Tibial nerve (tissue), 4 donors: Measurements from ENCODE around the gene OR2B2. TPM values are rescaled to one million over a fixed set of nuclear protein-coding genes. Genes with fewer than 3 reads are reported as not detected.
"Not testable (repeated sequence)": the region's sequence is repeated elsewhere in the genome, so short reads cannot be mapped to it uniquely, and the experiment has no call there.

Source experiments
- DNase-seq, 2 donors: peaks; one replicate each; pipeline ENCODE4 v3.0.0-alpha.2; 2019; ENCODE audit warnings: low spot score in 2 of 2
- H3K27ac ChIP-seq, 4 donors: fragments of 200-600 bp; sonication (generic) in 3 of 4; one replicate each; pipeline ENCODE4 v1.5.1; 2017 to 2019; ENCODE audit warnings: mild to moderate bottlenecking in 1 of 4
- H3K27me3 ChIP-seq, 2 donors: fragments of 200-600 bp; sonication (generic) in 1 of 2; one replicate each; pipeline versions ENCODE4 v1.5.1 to v1.6.0; 2017 to 2019
- H3K36me3 ChIP-seq, 3 donors: fragments of 200-600 bp; sonication (generic); one replicate each; pipeline ENCODE4 v1.5.1; 2018 to 2019
- H3K4me1 ChIP-seq, 4 donors: fragments of 200-600 bp; sonication (generic) in 3 of 4; one replicate each; pipeline ENCODE4 v1.5.1; 2017 to 2019
- H3K4me3 ChIP-seq, 4 donors: fragments of 200-600 bp; sonication (generic) in 3 of 4; one replicate each; pipeline ENCODE4 v1.5.1; 2017 to 2019; ENCODE audit warnings: mild to moderate bottlenecking in 1 of 4, moderate library complexity in 1 of 4
- H3K9me3 ChIP-seq, 4 donors: fragments of 200-600 bp; sonication (generic) in 3 of 4; one replicate each; pipeline ENCODE4 v1.5.1; 2017 to 2019
- EP300 ChIP-seq, 2 donors: sonication (generic); formaldehyde crosslinking; IDR thresholded peaks; one replicate each; pipeline ENCODE4 v1.6.1; 2017; ENCODE audit warnings: antibody characterized with exemption in 2 of 2, mild to moderate bottlenecking in 1 of 2
- POLR2A ChIP-seq, 2 donors: fragments of 450-650 bp; IDR thresholded peaks; one replicate each; pipeline ENCODE4 v1.6.1; 2017; ENCODE audit warnings: antibody characterized with exemption in 2 of 2, mild to moderate bottlenecking in 2 of 2, moderate library complexity in 2 of 2
- WGBS, 2 donors: methylation state at CpG; one replicate each; pipeline ENCODE4 v1.1.5; 2018; 5-methylcytosine and 5-hydroxymethylcytosine counted together
- total RNA-seq, 4 donors: library from RNA; depleted of rRNA; stranded (reverse); fragments of >200 nt; gene quantifications; one replicate each; pipeline ENCODE4 v1.1.0, GENCODE V29; 2016
- TF ChIP-seq, protein P1 (sequence below), 5 experiments: fragments of 200-600 bp in 3 of 5; fragments of 450-650 bp in 2 of 5; sonication (generic) in 3 of 5; IDR thresholded peaks; one replicate each; pipeline ENCODE4 v1.5.1; 2016 to 2019; ENCODE audit warnings: antibody characterized with exemption in 5 of 5, mild to moderate bottlenecking in 3 of 5, moderate library complexity in 2 of 5

OR2B2 gene
- total RNA-seq, 4 donors from 2014 or later = not detected

DNA sequence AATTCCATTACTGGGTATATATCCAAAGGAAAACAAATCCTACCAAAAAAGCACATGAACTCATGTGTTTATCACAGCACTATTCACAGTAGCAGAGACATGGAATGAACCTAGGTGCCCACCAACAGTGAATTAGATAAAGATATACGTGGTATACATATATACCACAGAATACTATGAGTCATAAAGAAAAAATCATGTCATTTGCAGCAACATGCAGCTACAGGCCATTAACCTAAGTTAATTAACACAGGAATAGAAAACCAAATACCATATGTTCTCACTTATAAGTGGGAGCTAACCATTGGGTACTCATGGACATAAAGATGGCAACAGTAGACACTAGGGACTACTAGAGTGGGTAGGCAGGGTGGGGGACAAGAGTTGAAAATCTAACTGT is 4.2 kb downstream of the OR2B2 start:
- no peak overlapping the region for H3K4me3 ChIP-seq
- TF ChIP-seq POLR2A (IDR thresholded peaks at IDR 0.05) (no peak), EP300 (IDR thresholded peaks at IDR 0.05) (no peak)
- TF ChIP-seq, protein P1, sequence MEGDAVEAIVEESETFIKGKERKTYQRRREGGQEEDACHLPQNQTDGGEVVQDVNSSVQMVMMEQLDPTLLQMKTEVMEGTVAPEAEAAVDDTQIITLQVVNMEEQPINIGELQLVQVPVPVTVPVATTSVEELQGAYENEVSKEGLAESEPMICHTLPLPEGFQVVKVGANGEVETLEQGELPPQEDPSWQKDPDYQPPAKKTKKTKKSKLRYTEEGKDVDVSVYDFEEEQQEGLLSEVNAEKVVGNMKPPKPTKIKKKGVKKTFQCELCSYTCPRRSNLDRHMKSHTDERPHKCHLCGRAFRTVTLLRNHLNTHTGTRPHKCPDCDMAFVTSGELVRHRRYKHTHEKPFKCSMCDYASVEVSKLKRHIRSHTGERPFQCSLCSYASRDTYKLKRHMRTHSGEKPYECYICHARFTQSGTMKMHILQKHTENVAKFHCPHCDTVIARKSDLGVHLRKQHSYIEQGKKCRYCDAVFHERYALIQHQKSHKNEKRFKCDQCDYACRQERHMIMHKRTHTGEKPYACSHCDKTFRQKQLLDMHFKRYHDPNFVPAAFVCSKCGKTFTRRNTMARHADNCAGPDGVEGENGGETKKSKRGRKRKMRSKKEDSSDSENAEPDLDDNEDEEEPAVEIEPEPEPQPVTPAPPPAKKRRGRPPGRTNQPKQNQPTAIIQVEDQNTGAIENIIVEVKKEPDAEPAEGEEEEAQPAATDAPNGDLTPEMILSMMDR (IDR thresholded peaks at IDR 0.05) = no peak
- WGBS, 2 donors = 76 to 80% methylated on average over 1 of the region's 1 CpG
- H3K9me3 ChIP-seq = no peaks in the 10 kb centered on the region
- no peaks in the 10 kb centered on the region for H3K27me3 ChIP-seq
- no peak overlapping the region for H3K27ac ChIP-seq
- peaks cover 0 to 4% (median 0%) of the 10 kb centered on the region in 4 donors for H3K4me1 ChIP-seq
- no peaks in the 10 kb centered on the region for H3K36me3 ChIP-seq
- no peak for DNase-seq

DNA sequence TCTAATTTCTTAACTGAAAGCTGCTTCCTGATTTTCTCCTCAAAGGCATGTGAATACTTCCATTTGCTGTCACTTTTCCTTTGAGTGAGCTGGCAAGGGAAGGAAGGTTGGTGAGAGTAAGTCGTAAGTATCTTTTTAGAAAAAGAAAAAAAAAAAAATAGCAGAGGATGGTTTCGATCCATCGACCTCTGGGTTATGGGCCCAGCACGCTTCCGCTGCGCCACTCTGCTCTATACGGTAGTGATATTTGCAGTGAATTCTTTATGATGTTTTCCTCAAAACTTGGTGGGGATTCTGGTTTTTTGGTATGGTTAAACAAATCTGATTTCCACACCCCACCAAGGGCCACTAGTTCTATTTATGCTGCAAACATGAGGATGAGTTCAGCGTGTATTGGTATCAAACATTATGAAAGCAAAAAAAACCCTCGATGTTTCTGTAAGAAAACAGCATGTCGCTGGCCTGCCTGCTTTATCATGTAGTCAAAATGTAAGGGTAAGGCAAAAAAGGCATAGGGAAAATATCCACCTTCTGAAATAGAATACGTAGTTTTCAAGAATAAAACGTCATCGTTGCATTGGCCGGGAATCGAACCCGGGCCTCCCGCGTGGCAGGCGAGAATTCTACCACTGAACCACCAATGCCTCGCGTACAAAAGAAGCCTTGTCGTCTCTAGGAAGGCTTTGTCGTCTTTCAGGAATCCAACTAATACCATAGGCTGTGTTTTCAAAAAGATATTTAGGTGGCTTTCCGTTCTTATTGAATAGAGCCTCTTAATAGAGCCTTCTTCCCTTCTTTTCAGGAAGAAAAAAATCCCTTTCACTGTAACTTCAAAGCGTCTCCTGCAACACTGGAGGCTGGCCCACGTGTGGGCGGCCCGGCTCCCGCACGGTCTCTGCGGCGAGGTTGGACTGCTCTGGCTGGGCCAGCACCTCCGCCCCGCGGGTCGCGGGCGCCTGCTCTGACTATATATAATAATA is 9.6 kb downstream of the OR2B2 start:
- TF ChIP-seq, protein P1 (IDR thresholded peaks at IDR 0.05) = peak in 1 of 5 experiments; percentile 9
- TF ChIP-seq POLR2A (IDR thresholded peaks at IDR 0.05) = no peak
- Histone ChIP-seq H3K36me3 (no peaks in the 10 kb centered on the region), H3K9me3 (no peaks in the 10 kb centered on the region), H3K4me1 (peaks cover 0 to 5% (median 0%) of the 10 kb centered on the region in 4 donors), H3K4me3 (peak overlapping the region; percentile 29 to 60 (median 46)), H3K27me3 (no peaks in the 10 kb centered on the region), H3K27ac (peak overlapping the region; percentile 84 to 97 (median 89))
- DNase-seq = peak; percentile 83 to 98
- 1% methylated on average over 38 of the region's 38 CpGs for WGBS, 2 donors

DNA sequence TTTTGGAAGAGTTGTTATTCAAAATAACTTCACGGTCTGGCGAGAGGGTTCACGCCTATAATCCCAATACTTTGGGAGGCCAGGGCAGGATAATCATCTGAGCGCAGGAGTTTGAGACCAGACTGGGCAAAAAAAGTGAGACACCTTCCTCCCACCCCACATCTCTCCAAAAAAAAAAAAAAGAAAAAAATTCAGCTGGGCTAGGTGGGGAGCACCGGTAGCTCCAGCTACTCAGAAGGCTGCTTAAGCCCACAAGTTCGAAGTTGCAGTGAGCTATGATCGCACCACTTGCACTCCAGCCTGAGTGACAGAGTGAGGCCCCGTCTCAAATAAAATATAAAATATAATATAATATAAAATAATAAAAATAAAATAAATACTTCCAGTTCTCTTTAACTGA is 10.4 kb downstream of the OR2B2 start:
- Histone ChIP-seq H3K4me1 (peaks cover 0 to 5% (median 0%) of the 10 kb centered on the region in 4 donors), H3K9me3 (no peaks in the 10 kb centered on the region), H3K4me3 (peak overlapping the region in 1 of 4 donors; percentile 40), H3K27ac (peak overlapping the region in 1 of 4 donors; percentile 97), H3K27me3 (no peaks in the 10 kb centered on the region), H3K36me3 (no peaks in the 10 kb centered on the region)
- TF ChIP-seq POLR2A (IDR thresholded peaks at IDR 0.05) (no peak), EP300 (IDR thresholded peaks at IDR 0.05) (no peak)
- TF ChIP-seq, protein P1 (IDR thresholded peaks at IDR 0.05) = no peak
- WGBS, 2 donors = 76 to 86% methylated on average over 8 of the region's 8 CpGs
- no peak for DNase-seq

DNA sequence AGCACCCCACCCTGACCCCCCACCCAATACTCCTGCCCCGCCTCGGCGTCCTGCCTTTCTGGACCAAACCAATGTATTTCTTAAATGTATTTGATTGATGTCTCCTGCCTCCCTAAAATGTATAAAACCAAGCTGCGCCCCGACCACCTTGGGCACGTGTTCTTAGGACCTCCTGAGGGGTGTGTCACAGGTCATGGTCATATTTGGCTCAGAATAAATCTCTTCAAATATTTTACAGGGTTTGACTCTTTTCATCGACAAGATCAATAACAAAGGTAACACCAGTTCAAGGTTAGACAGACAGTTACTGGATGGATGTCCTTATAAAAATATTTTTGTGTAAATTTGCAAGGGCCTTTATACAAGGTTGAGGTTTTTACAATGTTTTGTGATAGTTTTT is 12.0 kb downstream of the OR2B2 start:
- H3K36me3 ChIP-seq, H3K9me3 ChIP-seq, H3K4me3 ChIP-seq, DNase-seq, H3K27me3 ChIP-seq, H3K27ac ChIP-seq, H3K4me1 ChIP-seq: not testable (repeated sequence)
- 85 to 88% methylated on average over 7 of the region's 7 CpGs for WGBS, 2 donors

DNA sequence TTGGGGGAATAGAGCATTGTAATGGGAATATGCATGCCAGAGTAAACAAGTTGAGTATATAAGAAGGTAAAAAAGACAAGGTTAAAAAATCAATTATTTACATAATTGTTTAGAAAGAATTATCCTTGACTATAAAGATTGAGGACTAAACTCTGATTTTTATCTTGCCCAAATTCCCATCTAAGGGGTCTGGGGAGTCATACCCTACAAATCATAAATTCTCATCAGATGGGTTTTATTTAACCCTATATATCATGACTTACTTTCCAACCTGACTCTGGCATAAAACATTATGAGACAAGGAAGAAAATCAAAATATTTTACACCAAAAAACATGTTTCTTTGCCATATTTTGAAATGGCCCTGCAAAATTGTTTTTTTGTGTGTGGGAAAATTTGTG is 12.7 kb downstream of the OR2B2 start:
- TF ChIP-seq EP300 (IDR thresholded peaks at IDR 0.05) (no peak), POLR2A (IDR thresholded peaks at IDR 0.05) (no peak)
- H3K36me3 ChIP-seq = no peaks in the 10 kb centered on the region
- DNase-seq = no peak
- H3K4me3 ChIP-seq = no peak overlapping the region
- H3K4me1 ChIP-seq = peaks cover 0 to 5% (median 0%) of the 10 kb centered on the region in 4 donors
- H3K27ac ChIP-seq = no peak overlapping the region
- no peaks in the 10 kb centered on the region for H3K9me3 ChIP-seq
- H3K27me3 ChIP-seq = no peaks in the 10 kb centered on the region

DNA sequence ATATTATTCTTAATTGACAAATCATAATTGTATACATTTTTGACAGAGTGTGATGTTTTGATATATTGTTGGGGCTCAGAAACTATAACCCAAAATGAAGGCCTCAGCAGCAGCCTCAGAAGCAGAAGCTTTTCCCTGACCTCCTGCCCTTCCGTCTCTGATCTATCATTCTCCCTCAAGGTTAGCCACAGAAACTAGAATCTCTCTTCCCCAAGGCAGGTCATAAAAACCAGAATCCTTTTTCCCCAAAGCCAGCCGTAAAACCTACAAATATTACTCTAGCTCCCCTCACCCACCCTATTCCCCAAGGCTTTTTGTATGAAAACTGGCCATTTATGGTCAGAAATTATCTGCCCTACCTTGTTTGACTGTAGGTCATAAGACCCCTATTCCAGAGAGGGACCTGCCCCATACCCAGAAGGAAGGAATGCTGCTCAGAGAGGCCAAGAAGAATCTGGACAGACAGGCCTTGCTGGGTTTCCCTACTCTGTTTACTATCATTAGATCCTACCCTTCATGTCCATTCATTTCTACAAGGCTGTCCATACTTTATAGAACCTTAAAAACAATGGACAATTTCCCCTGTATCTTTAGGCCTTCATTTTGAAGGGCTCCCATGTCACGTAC is 14.5 kb downstream of the OR2B2 start:
- Histone ChIP-seq H3K9me3 (no peaks in the 10 kb centered on the region), H3K4me3 (no peak overlapping the region), H3K27ac (no peak overlapping the region), H3K36me3 (no peaks in the 10 kb centered on the region), H3K27me3 (no peaks in the 10 kb centered on the region), H3K4me1 (peaks cover 0 to 15% (median 4%) of the 10 kb centered on the region in 4 donors)
- no peak for TF ChIP-seq POLR2A (IDR thresholded peaks at IDR 0.05)
- TF ChIP-seq, protein P1 (IDR thresholded peaks at IDR 0.05) = no peak
- no peak for TF ChIP-seq EP300 (IDR thresholded peaks at IDR 0.05)
- no peak for DNase-seq
- WGBS, 2 donors = 80 to 93% methylated on average over 3 of the region's 3 CpGs
